ENCODE measurements around the gene SNX1.

DNA sequence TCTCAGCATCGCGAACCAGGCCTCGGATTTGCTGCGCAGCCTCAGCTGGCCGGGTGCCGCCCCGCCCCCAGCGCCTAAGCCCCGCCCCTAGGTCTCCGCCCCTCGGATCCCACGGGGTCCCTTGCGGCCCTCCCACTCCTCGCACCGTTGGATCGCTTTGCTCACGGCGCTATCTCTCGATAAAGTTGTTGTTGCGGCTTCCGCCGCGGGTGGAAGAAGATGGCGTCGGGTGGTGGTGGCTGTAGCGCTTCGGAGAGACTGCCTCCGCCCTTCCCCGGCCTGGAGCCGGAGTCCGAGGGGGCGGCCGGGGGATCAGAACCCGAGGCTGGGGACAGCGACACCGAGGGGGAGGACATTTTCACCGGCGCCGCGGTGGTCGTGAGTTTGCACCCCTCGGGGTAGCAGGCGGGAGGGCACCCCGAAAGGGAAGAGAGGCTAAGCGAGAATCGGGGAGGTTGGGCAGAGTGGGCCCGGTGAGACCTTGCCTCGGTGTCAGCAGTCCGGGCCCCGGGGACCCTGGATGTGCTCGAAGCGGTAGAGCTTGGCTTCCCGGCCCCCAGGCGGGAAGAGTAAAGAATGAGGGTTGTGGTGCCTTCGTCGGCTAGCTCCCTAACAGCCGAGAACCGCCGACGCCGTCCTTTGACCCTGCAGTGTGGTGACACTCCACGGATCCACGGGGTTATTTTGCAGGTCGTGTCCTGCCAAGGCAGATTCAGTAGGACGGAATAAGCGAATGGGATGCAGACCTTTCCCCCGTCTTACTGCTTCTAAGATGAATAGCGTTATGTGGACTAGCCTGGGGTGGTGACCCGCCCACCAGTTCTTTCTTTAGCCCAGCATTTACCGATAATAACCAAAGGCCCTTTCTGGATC lies at the start of gene SNX1:
- TF ChIP-seq, protein P1, sequence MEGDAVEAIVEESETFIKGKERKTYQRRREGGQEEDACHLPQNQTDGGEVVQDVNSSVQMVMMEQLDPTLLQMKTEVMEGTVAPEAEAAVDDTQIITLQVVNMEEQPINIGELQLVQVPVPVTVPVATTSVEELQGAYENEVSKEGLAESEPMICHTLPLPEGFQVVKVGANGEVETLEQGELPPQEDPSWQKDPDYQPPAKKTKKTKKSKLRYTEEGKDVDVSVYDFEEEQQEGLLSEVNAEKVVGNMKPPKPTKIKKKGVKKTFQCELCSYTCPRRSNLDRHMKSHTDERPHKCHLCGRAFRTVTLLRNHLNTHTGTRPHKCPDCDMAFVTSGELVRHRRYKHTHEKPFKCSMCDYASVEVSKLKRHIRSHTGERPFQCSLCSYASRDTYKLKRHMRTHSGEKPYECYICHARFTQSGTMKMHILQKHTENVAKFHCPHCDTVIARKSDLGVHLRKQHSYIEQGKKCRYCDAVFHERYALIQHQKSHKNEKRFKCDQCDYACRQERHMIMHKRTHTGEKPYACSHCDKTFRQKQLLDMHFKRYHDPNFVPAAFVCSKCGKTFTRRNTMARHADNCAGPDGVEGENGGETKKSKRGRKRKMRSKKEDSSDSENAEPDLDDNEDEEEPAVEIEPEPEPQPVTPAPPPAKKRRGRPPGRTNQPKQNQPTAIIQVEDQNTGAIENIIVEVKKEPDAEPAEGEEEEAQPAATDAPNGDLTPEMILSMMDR (conservative IDR thresholded peaks at IDR 0.05; ENCODE audit: low read length), result no peak
- no peak for TF ChIP-seq EZH2phosphoT487 (IDR thresholded peaks at IDR 0.05; ENCODE audit: borderline replicate concordance, low read depth, low read length)

All from OCI-LY7 (cell line).